ENCODE data around the gene FAIM2.
"Not testable (repeated sequence)": the region's sequence is repeated elsewhere in the genome, so short reads cannot be mapped to it uniquely, and the experiment has no call there.

The FAIM2 gene

GRCh38 chr12:49881415-49882247, 22.1 kb downstream of the FAIM2 start:
- no peak for DNase-seq (ENCODE audit: low read depth in 1 of 2, low spot score in 1 of 2)

- DNase-seq (ENCODE audit: low read depth in 1 of 2, low spot score in 1 of 2): no peak
Measured at GRCh38 chr12:49880756-49881414, 22.8 kb downstream of the FAIM2 start.

- not testable (repeated sequence) for DNase-seq (ENCODE audit: low read depth in 1 of 2, low spot score in 1 of 2)
Measured at GRCh38 chr12:49879065-49879464, 24.6 kb downstream of the FAIM2 start.

- DNase-seq (ENCODE audit: low read depth in 1 of 2, low spot score in 1 of 2): no peak
Measured at GRCh38 chr12:49878021-49878420, 25.7 kb downstream of the FAIM2 start.

- DNase-seq (ENCODE audit: low read depth in 1 of 2, low spot score in 1 of 2): no peak
Measured at GRCh38 chr12:49877066-49877465, 26.6 kb downstream of the FAIM2 start.

- DNase-seq (ENCODE audit: low read depth in 1 of 2, low spot score in 1 of 2): no peak
Measured at GRCh38 chr12:49876070-49876469, 27.6 kb downstream of the FAIM2 start.

- DNase-seq (ENCODE audit: low read depth in 1 of 2, low spot score in 1 of 2): no peak
Measured at GRCh38 chr12:49875115-49875720, 28.5 kb downstream of the FAIM2 start.

GRCh38 chr12:49874142-49874897, 29.4 kb downstream of the FAIM2 start:
- DNase-seq (ENCODE audit: low read depth in 1 of 2, low spot score in 1 of 2): no peak

GRCh38 chr12:49873361-49873934, 30.3 kb downstream of the FAIM2 start:
- DNase-seq (ENCODE audit: low read depth in 1 of 2, low spot score in 1 of 2): no peak

GRCh38 chr12:49872781-49873181, 30.9 kb downstream of the FAIM2 start:
- DNase-seq (ENCODE audit: low read depth in 1 of 2, low spot score in 1 of 2): no peak

GRCh38 chr12:49872381-49872780, 31.3 kb downstream of the FAIM2 start:
- no peak for DNase-seq (ENCODE audit: low read depth in 1 of 2, low spot score in 1 of 2)

GRCh38 chr12:49871811-49872251, 31.9 kb downstream of the FAIM2 start:
- not testable (repeated sequence) for DNase-seq (ENCODE audit: low read depth in 1 of 2, low spot score in 1 of 2)

GRCh38 chr12:49871263-49871561, 32.5 kb downstream of the FAIM2 start:
- no peak for DNase-seq (ENCODE audit: low read depth in 1 of 2, low spot score in 1 of 2)

GRCh38 chr12:49870501-49871262, 33.0 kb downstream of the FAIM2 start:
- no peak for DNase-seq (ENCODE audit: low read depth in 1 of 2, low spot score in 1 of 2)

GRCh38 chr12:49869816-49870500, 33.7 kb downstream of the FAIM2 start:
- no peak for DNase-seq (ENCODE audit: low read depth in 1 of 2, low spot score in 1 of 2)

- no peak for DNase-seq (ENCODE audit: low read depth in 1 of 2, low spot score in 1 of 2)
Measured at GRCh38 chr12:49868952-49869815, 34.5 kb downstream of the FAIM2 start.

GRCh38 chr12:49868449-49868848, 35.3 kb downstream of the FAIM2 start:
- no peak for DNase-seq (ENCODE audit: low read depth in 1 of 2, low spot score in 1 of 2)

GRCh38 chr12:49867570-49868341, 35.9 kb downstream of the FAIM2 start:
- DNase-seq (ENCODE audit: low read depth in 1 of 2, low spot score in 1 of 2): no peak

All from stimulated activated CD4-positive, alpha-beta T cell treated with anti-CD3 and anti-CD28 coated beads, Interleukin-15, amount 100 ng/mL, for 1 hour (primary cell).